Activated CD4-positive, alpha-beta T cell treated with anti-CD3 and anti-CD28 coated beads, Interleukin-2, amount 10 ng/mL, durations not matched to agents 7 days and 5 days (primary cell): ENCODE results near the gene ARHGAP1. TPM values are rescaled to one million over a fixed set of nuclear protein-coding genes. Genes with fewer than 3 reads are reported as not detected.
"Not testable (repeated sequence)": the region's sequence is repeated elsewhere in the genome, so short reads cannot be mapped to it uniquely, and the experiment has no call there.

Source experiments
- CTCF ChIA-PET: fragments of 350-600 bp; sonication (Branson Sonifier 250); formaldehyde crosslinking; loops from one replicate; lab custom pipeline; 2021; ENCODE audit warnings: antibody characterized with exemption; lab: Charles Lee
- POLR2A ChIA-PET: fragments of 350-600 bp; sonication (Branson Sonifier 250); formaldehyde crosslinking; loops from one replicate; lab custom pipeline; 2021; ENCODE audit warnings: antibody characterized with exemption; lab: Charles Lee
- DNase-seq: peaks from one replicate; pipeline ENCODE4 v3.0.0-alpha.2; 2020
- H3K27ac Mint-ChIP-seq: one replicate; pipeline ENCODE4 v1.8.0; 2021; ENCODE audit warnings: mild to moderate bottlenecking, moderate library complexity, mixed read lengths
- H3K27me3 Mint-ChIP-seq: one replicate; pipeline ENCODE4 v1.8.0; 2021; ENCODE audit warnings: mixed read lengths
- H3K36me3 Mint-ChIP-seq: one replicate; pipeline ENCODE4 v1.8.0; 2021; ENCODE audit warnings: low read depth, mixed read lengths
- H3K4me1 Mint-ChIP-seq: one replicate; pipeline ENCODE4 v1.8.0; 2021; ENCODE audit warnings: mixed read lengths
- H3K4me3 Mint-ChIP-seq: one replicate; pipeline ENCODE4 v1.8.0; 2021; ENCODE audit warnings: mild to moderate bottlenecking, moderate library complexity, mixed read lengths
- H3K9me3 Mint-ChIP-seq: one replicate; pipeline ENCODE4 v1.8.0; 2021; ENCODE audit warnings: mixed read lengths
- total RNA-seq, 2 experiments: library from RNA; stranded (reverse); gene quantifications; one replicate each; pipeline ENCODE4 v1.2.3, GENCODE V29; 2021

The ARHGAP1 gene
- total RNA-seq, 2 experiments from 2014 or later, result 83.8 to 88.8 TPM

DNA sequence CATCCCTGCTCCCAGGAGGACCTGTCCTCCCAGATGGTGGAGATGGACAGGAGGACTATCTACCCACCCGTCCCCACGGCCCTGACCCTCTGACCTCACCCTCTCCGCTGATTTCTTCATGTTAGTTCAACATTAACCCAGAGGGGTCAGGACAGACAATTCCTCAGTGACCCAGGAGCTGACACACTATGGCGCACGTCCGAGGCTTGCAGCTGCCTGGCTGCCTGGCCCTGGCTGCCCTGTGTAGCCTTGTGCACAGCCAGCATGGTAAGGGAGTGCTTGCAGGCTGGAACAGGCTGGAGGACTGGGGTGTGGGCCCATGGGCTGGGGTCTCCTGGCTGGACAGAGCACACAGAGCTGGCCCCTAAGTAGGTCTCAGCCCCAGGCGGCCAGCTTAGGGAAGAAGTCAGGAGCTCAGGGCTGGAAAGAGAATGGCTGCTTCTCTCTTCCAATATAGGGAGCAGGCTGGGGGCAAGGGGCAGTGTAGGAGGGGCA lies 18.7 kb upstream of the ARHGAP1 start, which contains the start of gene F2:
Gene F2 (plus strand): TSS at position 166 of the 495 bp plus-strand sequence. CDS start 23 bp downstream, at position 189.
- H3K4me3 Mint-ChIP-seq, result no peak within 1 kb of the TSS
- H3K4me1 Mint-ChIP-seq, result peaks cover 8% of the 10 kb centered on the region
- peak within 1 kb of the TSS; percentile 66 for H3K27ac Mint-ChIP-seq
- DNase-seq, result no peak
- ChIA-PET CTCF (interaction anchor here (2.0 kb wide), 1 partner anchor 10 kb away, joined by 4 read pairs; no protein-coding TSS in a partner anchor), POLR2A (no interaction called here)
- H3K36me3 Mint-ChIP-seq, result no peaks in the 10 kb centered on the region
- H3K27me3 Mint-ChIP-seq, result no peaks in the 10 kb centered on the region
- no peaks in the 10 kb centered on the region for H3K9me3 Mint-ChIP-seq

- ChIA-PET POLR2A (no interaction called here), CTCF (interaction anchor here (0.5 to 2.0 kb wide), 5 partner anchors 9 to 1045 kb away, joined by 3 to 5 read pairs (median 4); no protein-coding TSS in a partner anchor)
- Mint-ChIP-seq H3K4me3 (no peak overlapping the region), H3K27me3 (no peaks in the 10 kb centered on the region), H3K36me3 (no peaks in the 10 kb centered on the region), H3K27ac (peak overlapping the region; percentile 66), H3K4me1 (peaks cover 8% of the 10 kb centered on the region), H3K9me3 (no peaks in the 10 kb centered on the region)
- no peak for DNase-seq
Measured at GRCh38 chr11:46718155-46719019, 18.0 kb upstream of the ARHGAP1 start.

DNA sequence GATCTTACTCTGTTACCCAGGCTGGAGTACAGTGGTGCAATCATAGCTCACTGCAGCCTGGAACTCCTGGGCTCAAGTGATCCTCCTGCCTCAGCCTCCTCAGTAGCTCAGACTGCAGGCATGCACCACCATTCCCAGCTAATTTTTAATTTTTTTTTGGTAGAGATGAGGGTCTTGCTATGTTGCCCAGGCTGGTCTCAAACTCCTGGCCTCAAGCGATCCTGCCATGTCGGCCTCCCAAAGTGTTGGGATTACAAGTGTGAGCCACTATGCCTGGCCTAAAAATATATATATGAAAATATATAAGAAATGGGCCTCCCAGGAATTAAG lies 17.4 kb upstream of the ARHGAP1 start:
- H3K4me3 Mint-ChIP-seq, H3K36me3 Mint-ChIP-seq, POLR2A ChIA-PET, H3K27ac Mint-ChIP-seq, DNase-seq, H3K9me3 Mint-ChIP-seq, H3K27me3 Mint-ChIP-seq, H3K4me1 Mint-ChIP-seq: not testable (repeated sequence)
- CTCF ChIA-PET, result interaction anchor here (0.6 to 0.7 kb wide), 3 partner anchors 184 to 1045 kb away, joined by 3 to 5 read pairs (median 3); no protein-coding TSS in a partner anchor

DNA sequence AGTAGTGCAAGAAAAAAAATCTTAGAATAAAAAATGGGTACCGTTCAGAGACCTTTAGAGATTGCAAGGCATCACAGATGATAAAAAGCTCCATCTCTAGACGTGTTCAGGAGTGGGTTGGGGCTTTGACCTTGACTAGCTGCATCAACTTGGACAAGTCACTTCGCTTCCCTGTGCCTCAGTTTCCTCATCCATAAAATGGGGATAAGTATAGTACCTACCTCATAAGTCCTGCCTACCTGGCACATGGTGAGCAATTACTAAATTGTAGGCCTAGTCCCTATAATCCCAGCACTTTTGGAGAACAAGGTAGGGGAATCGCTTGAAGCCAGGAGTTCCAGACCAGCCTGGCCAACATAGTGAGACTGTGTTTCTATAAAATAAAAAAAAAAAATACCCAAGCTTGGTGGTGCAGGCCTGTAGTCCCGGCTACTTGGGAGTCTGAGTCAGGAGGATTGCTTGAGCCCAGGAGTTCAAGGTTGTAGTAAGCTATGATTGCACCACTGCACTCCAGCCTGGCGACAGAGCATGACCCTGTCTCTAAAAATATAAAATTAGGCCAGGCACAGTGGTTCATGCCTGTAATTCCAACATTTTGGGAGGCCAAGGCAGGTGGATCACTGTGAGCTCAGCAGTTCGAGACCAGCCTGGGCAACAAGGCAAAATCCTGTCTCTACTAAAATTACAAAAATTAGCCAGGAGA lies 12.6 kb upstream of the ARHGAP1 start:
- CTCF ChIA-PET, result interaction anchor here (0.6 to 1.9 kb wide), 3 partner anchors 10 to 14 kb away, joined by 3 to 6 read pairs (median 5); no protein-coding TSS in a partner anchor
- POLR2A ChIA-PET, result interaction anchor here (0.7 kb wide), 1 partner anchor 50 kb away, joined by 3 read pairs; no protein-coding TSS in a partner anchor
- H3K4me3 Mint-ChIP-seq, result no peak overlapping the region

GRCh38 chr11:46711303-46711702 lies 10.9 kb upstream of the ARHGAP1 start:
- CTCF ChIA-PET, result interaction anchor here (1.2 to 1.9 kb wide), 2 partner anchors 12 to 15 kb away, joined by 3 to 5 read pairs; no protein-coding TSS in a partner anchor
- Mint-ChIP-seq H3K27me3 (no peaks in the 10 kb centered on the region), H3K36me3 (peaks cover 15% of the 10 kb centered on the region), H3K4me3 (no peak overlapping the region), H3K9me3 (no peaks in the 10 kb centered on the region), H3K4me1 (no peaks in the 10 kb centered on the region), H3K27ac (no peak overlapping the region)
- DNase-seq, result no peak
- POLR2A ChIA-PET, result no interaction called here

More for the DNA sequence above, 12.6 kb upstream of the ARHGAP1 start:
- Mint-ChIP-seq H3K36me3 (no peaks in the 10 kb centered on the region), H3K9me3 (no peaks in the 10 kb centered on the region), H3K4me1 (peaks cover under 1% of the 10 kb centered on the region), H3K27ac (no peak overlapping the region), H3K27me3 (no peaks in the 10 kb centered on the region)
- no peak for DNase-seq

- Mint-ChIP-seq H3K36me3 (peaks cover 19% of the 10 kb centered on the region), H3K27ac (no peak overlapping the region), H3K27me3 (no peaks in the 10 kb centered on the region), H3K9me3 (no peaks in the 10 kb centered on the region), H3K4me1 (no peaks in the 10 kb centered on the region), H3K4me3 (no peak overlapping the region)
- DNase-seq, result no peak
- CTCF ChIA-PET, result interaction anchor here (0.9 to 1.2 kb wide), 3 partner anchors 12 to 15 kb away, joined by 3 read pairs; no protein-coding TSS in a partner anchor
- POLR2A ChIA-PET, result no interaction called here
Measured at GRCh38 chr11:46710821-46711269, 10.4 kb upstream of the ARHGAP1 start.

- H3K4me3 Mint-ChIP-seq, POLR2A ChIA-PET, H3K27me3 Mint-ChIP-seq, H3K4me1 Mint-ChIP-seq, H3K9me3 Mint-ChIP-seq, DNase-seq: not testable (repeated sequence)
- CTCF ChIA-PET, result interaction anchor here (1.0 to 1.4 kb wide), 2 partner anchors 9 to 10 kb away, joined by 4 to 5 read pairs; partner anchors contain the start of genes ARHGAP1, F2 and ZNF408
- Mint-ChIP-seq H3K27ac (peak overlapping the region; percentile 21), H3K36me3 (peaks cover 22% of the 10 kb centered on the region)
Measured at GRCh38 chr11:46709351-46709750, 8.9 kb upstream of the ARHGAP1 start.

- peaks cover 14% of the 10 kb centered on the region for H3K4me1 Mint-ChIP-seq
- no peak overlapping the region for H3K27ac Mint-ChIP-seq
- H3K27me3 Mint-ChIP-seq, result no peaks in the 10 kb centered on the region
- no peak overlapping the region for H3K4me3 Mint-ChIP-seq
- POLR2A ChIA-PET, result no interaction called here
- H3K9me3 Mint-ChIP-seq, result no peaks in the 10 kb centered on the region
- CTCF ChIA-PET, result interaction anchor here (0.6 to 1.8 kb wide), 5 partner anchors 9 to 209 kb away, joined by 3 to 8 read pairs (median 3); no protein-coding TSS in a partner anchor
- DNase-seq, result no peak
- H3K36me3 Mint-ChIP-seq, result peaks cover 41% of the 10 kb centered on the region
Measured at GRCh38 chr11:46706886-46707285, 6.5 kb upstream of the ARHGAP1 start.

DNA sequence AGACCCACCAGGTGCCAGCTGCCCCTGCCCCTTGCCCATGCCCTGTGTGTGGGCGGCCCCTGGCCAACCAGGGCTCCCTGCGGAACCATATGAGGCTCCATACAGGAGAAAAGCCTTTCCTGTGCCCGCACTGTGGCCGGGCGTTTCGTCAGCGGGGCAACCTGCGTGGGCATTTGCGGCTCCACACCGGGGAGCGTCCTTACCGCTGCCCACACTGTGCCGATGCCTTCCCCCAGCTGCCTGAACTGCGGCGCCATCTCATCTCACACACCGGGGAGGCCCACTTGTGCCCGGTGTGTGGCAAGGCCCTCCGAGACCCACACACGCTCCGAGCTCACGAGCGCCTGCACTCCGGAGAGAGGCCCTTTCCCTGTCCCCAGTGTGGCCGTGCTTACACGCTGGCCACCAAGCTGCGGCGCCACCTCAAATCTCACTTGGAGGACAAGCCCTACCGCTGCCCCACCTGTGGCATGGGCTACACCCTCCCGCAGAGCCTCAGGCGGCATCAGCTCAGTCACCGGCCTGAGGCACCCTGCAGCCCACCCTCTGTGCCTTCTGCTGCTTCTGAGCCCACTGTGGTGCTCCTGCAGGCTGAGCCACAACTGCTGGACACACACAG lies 4.8 kb upstream of the ARHGAP1 start:
- Mint-ChIP-seq H3K36me3 (peaks cover 55% of the 10 kb centered on the region), H3K27ac (no peak overlapping the region), H3K4me1 (peaks cover 24% of the 10 kb centered on the region), H3K4me3 (no peak overlapping the region), H3K27me3 (no peaks in the 10 kb centered on the region), H3K9me3 (no peaks in the 10 kb centered on the region)
- ChIA-PET CTCF (interaction anchor here (1.4 kb wide), 1 partner anchor 8 kb away, joined by 3 read pairs; no protein-coding TSS in a partner anchor), POLR2A (no interaction called here)
- no peak for DNase-seq

DNA sequence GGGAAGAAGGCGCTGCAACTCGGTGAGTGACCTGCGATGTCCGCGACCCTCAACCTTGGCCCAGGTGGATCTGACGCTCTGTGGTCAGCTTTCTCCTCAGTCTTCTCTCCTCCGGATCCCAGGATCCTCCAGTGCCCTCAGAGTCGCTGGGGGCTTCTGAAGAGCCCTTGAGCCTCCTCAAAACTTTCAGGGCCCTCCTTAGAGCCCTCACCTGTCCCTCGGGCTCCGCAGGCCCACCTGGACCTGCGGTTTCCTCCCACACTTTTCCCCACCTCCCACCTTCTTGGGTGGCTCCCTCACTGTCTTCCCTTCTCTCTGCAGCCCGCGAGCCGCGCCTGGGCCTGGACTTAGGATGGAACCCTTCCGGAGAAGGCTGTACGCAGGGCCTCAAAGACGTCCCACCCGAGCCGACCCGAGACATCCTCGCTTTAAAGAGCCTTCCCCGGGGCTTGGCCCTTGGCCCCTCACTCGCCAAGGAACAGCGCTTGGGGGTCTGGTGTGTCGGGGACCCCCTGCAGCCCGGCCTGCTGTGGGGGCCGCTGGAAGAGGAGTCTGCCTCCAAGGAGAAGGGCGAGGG lies 747 bp upstream of the ARHGAP1 start:
- DNase-seq, result peak; percentile 14
- H3K4me1 Mint-ChIP-seq, result peaks cover 48% of the 10 kb centered on the region
- CTCF ChIA-PET, result interaction anchor here (1.0 to 2.2 kb wide), 4 partner anchors 9 to 124 kb away, joined by 3 to 6 read pairs (median 4); no protein-coding TSS in a partner anchor
- H3K27ac Mint-ChIP-seq, result peak overlapping the region; percentile 97
- H3K27me3 Mint-ChIP-seq, result no peaks in the 10 kb centered on the region
- H3K4me3 Mint-ChIP-seq, result peak overlapping the region; percentile 98
- no peaks in the 10 kb centered on the region for H3K9me3 Mint-ChIP-seq
- POLR2A ChIA-PET, result interaction anchor here (1.1 to 1.5 kb wide), 2 partner anchors 30 to 35 kb away, joined by 3 to 7 read pairs; no protein-coding TSS in a partner anchor
- H3K36me3 Mint-ChIP-seq, result peaks cover 49% of the 10 kb centered on the region

DNA sequence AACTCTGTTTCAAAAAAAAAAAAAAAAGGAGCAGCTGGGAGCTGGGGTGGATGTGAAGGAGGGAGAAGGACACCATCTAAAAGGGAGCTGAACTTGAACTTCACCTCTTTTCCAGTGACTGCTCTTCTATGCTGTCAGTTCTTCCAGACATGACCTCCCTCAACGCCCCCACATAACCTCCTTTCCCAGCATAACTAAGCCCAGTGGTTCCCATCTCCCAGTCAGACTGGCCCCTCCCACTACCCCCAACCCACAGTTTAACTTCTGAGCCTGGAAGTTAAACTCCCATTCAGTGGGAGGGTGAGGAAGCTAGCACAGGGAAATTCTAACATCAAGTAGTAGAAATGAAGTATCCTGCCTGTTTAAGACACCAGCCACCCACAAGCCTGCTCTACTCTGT lies 1.8 kb downstream of the ARHGAP1 start:
- Mint-ChIP-seq H3K27ac (peak overlapping the region; percentile 71), H3K4me3 (peak overlapping the region; percentile 98), H3K4me1 (peaks cover 50% of the 10 kb centered on the region), H3K9me3 (no peaks in the 10 kb centered on the region), H3K27me3 (no peaks in the 10 kb centered on the region), H3K36me3 (peaks cover 54% of the 10 kb centered on the region)
- DNase-seq, result no peak
- ChIA-PET CTCF (interaction anchor here (1.1 to 2.0 kb wide), 2 partner anchors 20 to 27 kb away, joined by 3 to 9 read pairs; no protein-coding TSS in a partner anchor), POLR2A (interaction anchor here (0.7 kb wide), 1 partner anchor 875 kb away, joined by 7 read pairs; no protein-coding TSS in a partner anchor)
